Heart left ventricle (tissue), 13 donors: ENCODE results near the gene CDV3.

ENCODE experiments used
- POLR2A ChIP-seq, 2 donors: fragments of 450-650 bp; IDR thresholded peaks; one replicate each; pipeline ENCODE4 v1.6.1; 2017; ENCODE audit warnings: antibody characterized with exemption in 2 of 2, mild to moderate bottlenecking in 2 of 2, moderate library complexity in 2 of 2
- TF ChIP-seq, protein P1 (sequence below), 12 donors: fragments of 200-600 bp; sonication (generic) in 4 of 12; IDR thresholded peaks; one replicate each; pipeline versions ENCODE4 v1.5.0 to v1.8.0; 2018 to 2022; ENCODE audit warnings: antibody characterized with exemption in 12 of 12, mild to moderate bottlenecking in 5 of 12
- donor health status: ischemic (EF 13 %, LVEDD 7.1; RV severe dilation, severe dysfunction).
- donor health status: DM: no; HTN: yes; CAD: no.
- donor health status: DM: no; HTN: no; CAD: no.
- donor health status: ischemic (EF 25% LVEDD 6.9; RV normal size, moderate dysfunction).
- donor health status: ischemic (EF 25% LVEDD 5.7; RV mildly dilated, moderate dysfunction).
- donor health status: ischemic (EF 35%, LVEDD 5.7; RV mildly dilated, moderate dysfunction).
- donor health status: nonischemic (EF 11% LVEDD 7.7; RV severe dilation, severe dysfunction).
- donor health status: DM: yes; HTN: yes; CAD: no.
- donor health status: PGD.
- donor health status: ischemic (EF 29% LVEDD 5.4; RV normal size, mild dysfunction).
- donor health status: nonischemic (EF 23%, LVEDD 6.1; RV moderate dilation, normal function).

- TF ChIP-seq, protein P1, sequence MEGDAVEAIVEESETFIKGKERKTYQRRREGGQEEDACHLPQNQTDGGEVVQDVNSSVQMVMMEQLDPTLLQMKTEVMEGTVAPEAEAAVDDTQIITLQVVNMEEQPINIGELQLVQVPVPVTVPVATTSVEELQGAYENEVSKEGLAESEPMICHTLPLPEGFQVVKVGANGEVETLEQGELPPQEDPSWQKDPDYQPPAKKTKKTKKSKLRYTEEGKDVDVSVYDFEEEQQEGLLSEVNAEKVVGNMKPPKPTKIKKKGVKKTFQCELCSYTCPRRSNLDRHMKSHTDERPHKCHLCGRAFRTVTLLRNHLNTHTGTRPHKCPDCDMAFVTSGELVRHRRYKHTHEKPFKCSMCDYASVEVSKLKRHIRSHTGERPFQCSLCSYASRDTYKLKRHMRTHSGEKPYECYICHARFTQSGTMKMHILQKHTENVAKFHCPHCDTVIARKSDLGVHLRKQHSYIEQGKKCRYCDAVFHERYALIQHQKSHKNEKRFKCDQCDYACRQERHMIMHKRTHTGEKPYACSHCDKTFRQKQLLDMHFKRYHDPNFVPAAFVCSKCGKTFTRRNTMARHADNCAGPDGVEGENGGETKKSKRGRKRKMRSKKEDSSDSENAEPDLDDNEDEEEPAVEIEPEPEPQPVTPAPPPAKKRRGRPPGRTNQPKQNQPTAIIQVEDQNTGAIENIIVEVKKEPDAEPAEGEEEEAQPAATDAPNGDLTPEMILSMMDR (IDR thresholded peaks at IDR 0.05): no peak
- TF ChIP-seq POLR2A (IDR thresholded peaks at IDR 0.05): no peak
Observed at GRCh38 chr3:133529809-133530208, 43.7 kb upstream of the CDV3 start.
